ENCODE results near the gene COL4A1.

- TF ChIP-seq, protein P1, sequence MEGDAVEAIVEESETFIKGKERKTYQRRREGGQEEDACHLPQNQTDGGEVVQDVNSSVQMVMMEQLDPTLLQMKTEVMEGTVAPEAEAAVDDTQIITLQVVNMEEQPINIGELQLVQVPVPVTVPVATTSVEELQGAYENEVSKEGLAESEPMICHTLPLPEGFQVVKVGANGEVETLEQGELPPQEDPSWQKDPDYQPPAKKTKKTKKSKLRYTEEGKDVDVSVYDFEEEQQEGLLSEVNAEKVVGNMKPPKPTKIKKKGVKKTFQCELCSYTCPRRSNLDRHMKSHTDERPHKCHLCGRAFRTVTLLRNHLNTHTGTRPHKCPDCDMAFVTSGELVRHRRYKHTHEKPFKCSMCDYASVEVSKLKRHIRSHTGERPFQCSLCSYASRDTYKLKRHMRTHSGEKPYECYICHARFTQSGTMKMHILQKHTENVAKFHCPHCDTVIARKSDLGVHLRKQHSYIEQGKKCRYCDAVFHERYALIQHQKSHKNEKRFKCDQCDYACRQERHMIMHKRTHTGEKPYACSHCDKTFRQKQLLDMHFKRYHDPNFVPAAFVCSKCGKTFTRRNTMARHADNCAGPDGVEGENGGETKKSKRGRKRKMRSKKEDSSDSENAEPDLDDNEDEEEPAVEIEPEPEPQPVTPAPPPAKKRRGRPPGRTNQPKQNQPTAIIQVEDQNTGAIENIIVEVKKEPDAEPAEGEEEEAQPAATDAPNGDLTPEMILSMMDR (optimal IDR thresholded peaks at IDR 0.05 in 1 of 3, IDR thresholded peaks at IDR 0.05 in 1 of 3, conservative IDR thresholded peaks at IDR 0.05 in 1 of 3; ENCODE audit: extremely low read depth in 1 of 3, insufficient read depth in 2 of 3, low read length in 3 of 3), result no peak
- TF ChIP-seq EZH2 (IDR thresholded peaks at IDR 0.05; ENCODE audit: low read length), result no peak
Measured at GRCh38 chr13:110285991-110286832, 20.7 kb downstream of the COL4A1 start.

All from keratinocyte (primary cell).